Uterus (tissue), 2 donors: ENCODE data around the gene SLC39A11.

Experiments
- POLR2A ChIP-seq, 2 donors: fragments of 450-650 bp; IDR thresholded peaks; one replicate each; pipeline ENCODE4 v1.6.1; 2016; ENCODE audit warnings: antibody characterized with exemption in 2 of 2, mild to moderate bottlenecking in 1 of 2, moderate library complexity in 1 of 2
- TF ChIP-seq, protein P1 (sequence below), 4 experiments: fragments of 200-600 bp in 2 of 4; fragments of 450-650 bp in 2 of 4; sonication (generic) in 2 of 4; IDR thresholded peaks; one replicate each; pipeline ENCODE4 v1.5.1; 2016 to 2019; ENCODE audit warnings: antibody characterized with exemption in 4 of 4, mild to moderate bottlenecking in 2 of 4, moderate library complexity in 1 of 4

DNA sequence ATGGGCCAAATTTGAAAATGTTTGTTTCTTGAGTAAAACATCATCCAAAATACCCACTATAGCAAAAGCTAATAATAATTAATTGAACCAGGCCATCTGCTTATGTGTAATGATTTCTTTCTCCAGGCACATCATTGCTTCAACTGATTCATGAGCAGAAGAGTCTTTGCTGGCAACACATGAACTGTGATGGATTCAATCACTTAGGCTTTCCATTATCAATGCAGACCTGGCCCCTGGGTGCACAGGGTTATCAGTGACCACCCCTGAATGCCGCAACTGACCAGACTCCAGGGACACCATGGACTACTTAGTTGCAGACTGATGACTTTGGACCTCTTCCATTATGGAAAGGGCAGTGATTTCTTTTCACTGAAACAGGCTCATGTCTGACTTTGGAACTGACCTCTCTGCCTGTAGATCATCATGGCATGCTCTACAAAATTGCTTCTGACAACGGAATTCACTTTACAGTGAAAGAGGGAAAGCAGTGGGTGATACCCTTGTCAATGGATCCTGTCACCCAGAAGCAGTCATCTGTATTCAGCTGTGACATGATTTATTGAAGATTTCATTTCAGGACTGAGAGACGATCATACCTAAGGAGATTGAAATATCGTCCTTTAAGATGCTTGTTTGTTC, 448.8 kb downstream of the SLC39A11 start:
- TF ChIP-seq, protein P1, sequence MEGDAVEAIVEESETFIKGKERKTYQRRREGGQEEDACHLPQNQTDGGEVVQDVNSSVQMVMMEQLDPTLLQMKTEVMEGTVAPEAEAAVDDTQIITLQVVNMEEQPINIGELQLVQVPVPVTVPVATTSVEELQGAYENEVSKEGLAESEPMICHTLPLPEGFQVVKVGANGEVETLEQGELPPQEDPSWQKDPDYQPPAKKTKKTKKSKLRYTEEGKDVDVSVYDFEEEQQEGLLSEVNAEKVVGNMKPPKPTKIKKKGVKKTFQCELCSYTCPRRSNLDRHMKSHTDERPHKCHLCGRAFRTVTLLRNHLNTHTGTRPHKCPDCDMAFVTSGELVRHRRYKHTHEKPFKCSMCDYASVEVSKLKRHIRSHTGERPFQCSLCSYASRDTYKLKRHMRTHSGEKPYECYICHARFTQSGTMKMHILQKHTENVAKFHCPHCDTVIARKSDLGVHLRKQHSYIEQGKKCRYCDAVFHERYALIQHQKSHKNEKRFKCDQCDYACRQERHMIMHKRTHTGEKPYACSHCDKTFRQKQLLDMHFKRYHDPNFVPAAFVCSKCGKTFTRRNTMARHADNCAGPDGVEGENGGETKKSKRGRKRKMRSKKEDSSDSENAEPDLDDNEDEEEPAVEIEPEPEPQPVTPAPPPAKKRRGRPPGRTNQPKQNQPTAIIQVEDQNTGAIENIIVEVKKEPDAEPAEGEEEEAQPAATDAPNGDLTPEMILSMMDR (IDR thresholded peaks at IDR 0.05), result no peak
- no peak for TF ChIP-seq POLR2A (IDR thresholded peaks at IDR 0.05)
